CD1c-positive myeloid dendritic cell (primary cell): ENCODE results near the gene UEVLD.
"Not testable (repeated sequence)": the region's sequence is repeated elsewhere in the genome, so short reads cannot be mapped to it uniquely, and the experiment has no call there.

Experiments
- DNase-seq: peaks from one replicate; pipeline ENCODE4 v3.0.0-alpha.2; 2016; ENCODE audit errors: extremely low spot score

Gene UEVLD

GRCh38 chr11:18588297-18589252, at the start of gene UEVLD:
Gene UEVLD, minus strand, starts transcription at chr11:18588734. Its CDS starts 80 bp downstream, at chr11:18588654.
- DNase-seq, result peak; percentile 92

- peak; percentile 100 for DNase-seq
Observed at GRCh38 chr11:18634140-18635032, 45.9 kb upstream of the UEVLD start, which contains the start of gene SPTY2D1. Gene SPTY2D1, minus strand, starts transcription at chr11:18634342. Its CDS starts 85 bp downstream, at chr11:18634257.

- peak; percentile 5 for DNase-seq
Observed at GRCh38 chr11:18633256-18634139, 45.0 kb upstream of the UEVLD start.

- no peak for DNase-seq
Observed at GRCh38 chr11:18632841-18633240, 44.3 kb upstream of the UEVLD start.

- no peak for DNase-seq
Observed at GRCh38 chr11:18624161-18624560, 35.6 kb upstream of the UEVLD start.

GRCh38 chr11:18623707-18624106, 35.2 kb upstream of the UEVLD start:
- no peak for DNase-seq

GRCh38 chr11:18618342-18619025, 29.9 kb upstream of the UEVLD start:
- no peak for DNase-seq

GRCh38 chr11:18617688-18618341, 29.3 kb upstream of the UEVLD start:
- peak; percentile 13 for DNase-seq

GRCh38 chr11:18615628-18616392, 27.3 kb upstream of the UEVLD start:
- peak; percentile 89 for DNase-seq

GRCh38 chr11:18614667-18615066, 26.1 kb upstream of the UEVLD start:
- no peak for DNase-seq

- DNase-seq, result no peak
Observed at GRCh38 chr11:18612394-18612793, 23.9 kb upstream of the UEVLD start.

GRCh38 chr11:18611196-18611595, 22.7 kb upstream of the UEVLD start:
- DNase-seq, result no peak

GRCh38 chr11:18608376-18608775, 19.8 kb upstream of the UEVLD start:
- no peak for DNase-seq

GRCh38 chr11:18600915-18601569, 12.5 kb upstream of the UEVLD start:
- DNase-seq, result no peak

GRCh38 chr11:18599739-18600230, 11.3 kb upstream of the UEVLD start, which contains the start of gene MISFA:
Gene MISFA, plus strand, starts transcription at chr11:18599789. Its CDS starts 140 bp downstream, at chr11:18599929.
- DNase-seq, result no peak

GRCh38 chr11:18594999-18595749, 6.6 kb upstream of the UEVLD start:
- DNase-seq, result no peak

GRCh38 chr11:18594088-18594487, 5.6 kb upstream of the UEVLD start:
- not testable (repeated sequence) for DNase-seq

- DNase-seq, result no peak
Observed at GRCh38 chr11:18590571-18590970, 2.0 kb upstream of the UEVLD start.
